Rectal smooth muscle tissue (tissue), 1 donor: ENCODE data around the gene XG.
"Not testable (repeated sequence)": the region's sequence is repeated elsewhere in the genome, so short reads cannot be mapped to it uniquely, and the experiment has no call there.

ENCODE experiments used
- H3K27ac ChIP-seq: one replicate; pipeline ENCODE4 v1.7.0; 2013; ENCODE audit warnings: low read depth, low read length, inconsistent platforms
- H3K27me3 ChIP-seq: one replicate; pipeline ENCODE4 v1.7.0; 2013; ENCODE audit warnings: low read length; ENCODE audit not compliant: control insufficient read depth, insufficient read depth
- H3K36me3 ChIP-seq: one replicate; pipeline ENCODE4 v1.7.0; 2013; ENCODE audit warnings: low read length; ENCODE audit not compliant: control insufficient read depth, insufficient read depth
- H3K4me1 ChIP-seq: one replicate; pipeline ENCODE4 v1.7.0; 2013; ENCODE audit warnings: low read length; ENCODE audit not compliant: control insufficient read depth, insufficient read depth
- H3K4me3 ChIP-seq: one replicate; pipeline ENCODE4 v1.7.0; 2013; ENCODE audit warnings: low read length
- H3K9ac ChIP-seq: one replicate; pipeline ENCODE4 v1.7.0; 2013; ENCODE audit warnings: low read length

Gene XG

GRCh38 chrX:2714551-2714950 lies 37.3 kb upstream of the XG start:
- H3K36me3 ChIP-seq, result peaks cover 13% of the 10 kb centered on the region
- peaks cover 5% of the 10 kb centered on the region for H3K4me1 ChIP-seq
- H3K4me3 ChIP-seq, result no peak overlapping the region
- no peak overlapping the region for H3K27ac ChIP-seq
- H3K9ac ChIP-seq, result no peak overlapping the region
- H3K27me3 ChIP-seq, result no peaks in the 10 kb centered on the region

GRCh38 chrX:2715066-2715600 lies 36.7 kb upstream of the XG start:
- Histone ChIP-seq H3K27me3 (no peaks in the 10 kb centered on the region), H3K27ac (no peak overlapping the region), H3K36me3 (peaks cover 15% of the 10 kb centered on the region), H3K4me1 (no peaks in the 10 kb centered on the region), H3K4me3 (no peak overlapping the region), H3K9ac (no peak overlapping the region)

DNA sequence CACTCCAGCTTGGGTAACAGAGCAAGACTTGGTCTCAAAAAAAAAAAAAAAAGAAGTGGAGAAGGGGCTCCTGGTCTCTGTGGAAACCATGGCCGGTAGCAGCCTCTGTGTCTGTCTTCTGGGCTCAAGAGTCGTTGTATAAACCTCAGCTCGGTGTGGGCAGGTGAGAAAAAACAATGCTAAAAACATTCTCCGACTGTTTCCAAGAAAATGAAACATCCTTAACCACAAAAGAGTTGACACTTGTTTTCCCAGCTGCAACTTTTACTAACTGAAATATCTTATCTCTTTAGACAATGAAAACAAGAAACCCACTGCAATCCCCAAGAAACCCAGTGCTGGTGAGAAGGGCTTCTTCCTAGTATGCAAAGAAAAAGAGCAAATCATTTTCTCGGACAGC lies 34.5 kb upstream of the XG start:
- Histone ChIP-seq H3K36me3 (peaks cover 21% of the 10 kb centered on the region), H3K9ac (no peak overlapping the region), H3K4me3 (no peak overlapping the region), H3K27me3 (no peaks in the 10 kb centered on the region), H3K27ac (no peak overlapping the region), H3K4me1 (no peaks in the 10 kb centered on the region)

DNA sequence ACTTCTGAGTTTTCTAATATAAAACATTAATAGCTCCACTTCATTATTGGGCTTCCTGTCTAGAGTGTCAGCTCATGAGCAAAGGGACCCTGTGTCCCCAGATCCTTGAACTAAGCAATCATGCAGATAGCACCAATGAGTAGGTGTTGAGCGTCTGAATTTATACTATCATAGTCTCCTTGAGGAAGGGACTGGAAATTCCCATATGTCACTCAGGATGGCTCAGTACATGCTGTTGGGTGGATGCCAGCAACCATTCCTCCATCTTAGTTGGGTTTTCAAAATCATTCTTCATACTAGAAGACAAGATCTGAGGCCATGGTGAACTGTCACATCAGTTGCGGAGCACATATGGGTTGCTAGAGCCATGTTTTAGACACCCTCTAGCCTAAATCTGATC lies 33.0 kb upstream of the XG start:
- H3K36me3 ChIP-seq, result peaks cover 34% of the 10 kb centered on the region

GRCh38 chrX:2719774-2720447 lies 31.9 kb upstream of the XG start:
- no peak overlapping the region for H3K27ac ChIP-seq
- H3K4me3 ChIP-seq, result no peak overlapping the region
- H3K4me1 ChIP-seq, result no peaks in the 10 kb centered on the region
- no peaks in the 10 kb centered on the region for H3K27me3 ChIP-seq
- H3K36me3 ChIP-seq, result peaks cover 34% of the 10 kb centered on the region
- H3K9ac ChIP-seq, result no peak overlapping the region

More for the DNA sequence above, 33.0 kb upstream of the XG start:
- Histone ChIP-seq H3K9ac (no peak overlapping the region), H3K27me3 (no peaks in the 10 kb centered on the region), H3K27ac (no peak overlapping the region), H3K4me1 (no peaks in the 10 kb centered on the region), H3K4me3 (no peak overlapping the region)

DNA sequence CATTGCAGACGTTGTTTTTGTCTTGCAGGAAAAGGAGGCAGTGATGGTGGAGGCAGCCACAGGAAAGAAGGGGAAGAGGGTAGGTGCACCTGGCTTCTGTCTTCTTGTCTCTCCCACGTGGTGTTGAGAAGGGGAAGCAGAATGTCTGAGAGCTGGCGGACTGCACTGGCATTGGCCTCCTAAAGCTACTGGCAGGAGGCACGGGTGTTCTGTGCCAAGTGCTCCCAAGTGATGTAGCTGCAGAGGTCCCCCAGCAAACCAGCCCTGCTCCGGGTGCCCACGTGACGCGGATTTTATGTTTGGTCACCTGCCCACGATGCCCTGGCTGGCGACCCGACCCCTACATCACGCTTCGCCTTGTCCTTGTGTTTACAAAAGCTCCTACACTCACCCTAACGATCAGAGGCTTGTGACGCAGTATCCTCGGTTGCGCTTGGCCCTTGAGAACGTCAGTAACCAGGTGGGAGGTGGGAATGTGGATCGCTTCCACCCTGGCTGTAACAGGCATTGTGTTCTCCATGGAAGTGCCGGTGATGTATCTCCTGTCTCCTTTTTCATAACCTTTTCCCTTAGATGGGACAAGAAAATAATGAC lies 28.5 kb upstream of the XG start:
- peaks cover 40% of the 10 kb centered on the region for H3K36me3 ChIP-seq
- H3K27ac ChIP-seq, result peak overlapping the region; percentile 7
- no peaks in the 10 kb centered on the region for H3K27me3 ChIP-seq
- H3K4me1 ChIP-seq, result no peaks in the 10 kb centered on the region
- H3K4me3 ChIP-seq, result no peak overlapping the region
- no peak overlapping the region for H3K9ac ChIP-seq

- not testable (repeated sequence) for H3K27ac ChIP-seq, H3K4me3 ChIP-seq, H3K9ac ChIP-seq, H3K27me3 ChIP-seq, H3K4me1 ChIP-seq
- peaks cover 29% of the 10 kb centered on the region for H3K36me3 ChIP-seq
Observed at GRCh38 chrX:2727264-2727663, 24.6 kb upstream of the XG start.

DNA sequence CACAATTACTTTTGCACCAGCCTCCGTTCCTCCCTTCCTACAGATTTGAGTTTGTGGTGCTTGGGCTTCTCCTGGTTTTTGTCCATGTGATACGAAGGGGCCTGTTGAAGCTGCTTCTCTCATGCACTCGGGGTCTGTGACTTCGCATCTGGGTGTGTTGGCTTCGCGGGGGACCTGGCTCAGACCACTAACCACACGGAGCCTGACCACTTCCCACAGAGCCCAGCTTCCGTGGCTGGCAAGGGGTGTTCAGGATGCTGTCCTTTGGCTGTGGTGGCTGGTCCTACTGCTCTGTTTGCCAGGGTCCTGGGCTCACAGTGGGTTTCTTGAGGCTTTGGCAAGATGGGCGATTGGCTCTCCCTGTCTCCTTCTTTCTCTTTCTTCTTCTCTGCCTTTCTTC lies 19.8 kb upstream of the XG start:
- no peak overlapping the region for H3K27ac ChIP-seq
- peaks cover 10% of the 10 kb centered on the region for H3K36me3 ChIP-seq
- no peak overlapping the region for H3K9ac ChIP-seq
- no peaks in the 10 kb centered on the region for H3K4me1 ChIP-seq
- no peak overlapping the region for H3K4me3 ChIP-seq
- H3K27me3 ChIP-seq, result no peaks in the 10 kb centered on the region

DNA sequence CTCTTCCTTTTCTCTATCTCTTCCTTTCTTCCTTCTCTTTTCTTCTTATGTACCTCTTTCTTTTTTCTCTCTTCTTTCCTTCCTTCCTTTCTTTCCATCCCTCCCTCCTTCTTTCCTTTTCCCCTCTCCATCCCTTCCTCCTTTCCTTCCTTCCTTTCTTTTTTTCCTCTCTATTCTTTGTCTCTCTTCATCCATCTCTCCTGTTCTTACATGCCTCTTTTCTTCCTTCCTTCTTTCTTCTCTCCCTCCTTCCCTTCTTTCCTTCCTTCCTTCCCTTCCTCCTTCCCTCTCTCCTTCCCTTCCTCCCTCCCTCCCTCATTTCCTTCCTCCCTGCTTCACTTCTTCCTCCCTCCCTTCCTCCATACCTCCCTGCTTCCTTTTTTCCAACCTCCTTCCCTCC lies 19.2 kb upstream of the XG start:
- H3K27me3 ChIP-seq, result no peaks in the 10 kb centered on the region
- H3K4me3 ChIP-seq, result no peak overlapping the region
- peaks cover 10% of the 10 kb centered on the region for H3K36me3 ChIP-seq
- no peak overlapping the region for H3K9ac ChIP-seq
- no peak overlapping the region for H3K27ac ChIP-seq
- no peaks in the 10 kb centered on the region for H3K4me1 ChIP-seq

GRCh38 chrX:2733286-2733685 lies 18.6 kb upstream of the XG start:
- no peak overlapping the region for H3K9ac ChIP-seq

GRCh38 chrX:2735270-2735669 lies 16.6 kb upstream of the XG start:
- Histone ChIP-seq H3K27ac (no peak overlapping the region), H3K36me3 (peaks cover 8% of the 10 kb centered on the region), H3K9ac (no peak overlapping the region), H3K4me3 (no peak overlapping the region), H3K27me3 (no peaks in the 10 kb centered on the region), H3K4me1 (no peaks in the 10 kb centered on the region)

More at GRCh38 chrX:2733286-2733685, 18.6 kb upstream of the XG start:
- Histone ChIP-seq H3K4me3 (no peak overlapping the region), H3K4me1 (no peaks in the 10 kb centered on the region), H3K27ac (no peak overlapping the region), H3K36me3 (peaks cover 12% of the 10 kb centered on the region), H3K27me3 (no peaks in the 10 kb centered on the region)

DNA sequence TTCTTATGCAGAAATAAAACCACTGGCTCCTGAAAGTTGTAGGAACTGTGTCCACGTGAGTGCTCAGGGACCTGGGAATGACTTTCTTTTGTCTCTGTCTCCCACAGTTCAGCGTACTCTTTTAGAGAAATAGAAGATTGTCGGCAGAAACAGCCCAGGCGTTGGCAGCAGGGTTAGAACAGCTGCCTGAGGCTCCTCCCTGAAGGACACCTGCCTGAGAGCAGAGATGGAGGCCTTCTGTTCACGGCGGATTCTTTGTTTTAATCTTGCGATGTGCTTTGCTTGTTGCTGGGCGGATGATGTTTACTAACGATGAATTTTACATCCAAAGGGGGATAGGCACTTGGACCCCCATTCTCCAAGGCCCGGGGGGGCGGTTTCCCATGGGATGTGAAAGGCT lies 11.2 kb upstream of the XG start:
- Histone ChIP-seq H3K4me1 (no peaks in the 10 kb centered on the region), H3K4me3 (no peak overlapping the region), H3K9ac (no peak overlapping the region), H3K27me3 (no peaks in the 10 kb centered on the region), H3K27ac (no peak overlapping the region), H3K36me3 (peaks cover 9% of the 10 kb centered on the region)

DNA sequence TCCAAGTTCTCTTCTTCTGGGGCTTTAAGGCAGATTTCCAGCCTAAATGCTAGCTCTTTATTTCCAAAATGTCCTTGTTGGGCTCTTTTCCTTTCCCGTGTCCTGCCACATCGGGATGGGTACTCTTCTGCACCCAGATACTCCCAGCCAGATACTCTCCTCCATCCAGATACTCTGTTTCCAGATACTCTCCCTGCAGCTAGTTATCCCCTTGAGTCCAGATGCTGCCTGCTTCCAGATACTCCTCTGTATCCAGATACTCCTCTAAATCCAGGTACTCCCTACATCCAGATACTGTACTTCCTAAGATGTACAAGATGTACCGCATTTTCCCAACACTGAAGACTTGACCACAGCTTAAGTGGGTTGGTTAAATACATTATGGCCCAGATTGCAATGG lies 10.5 kb upstream of the XG start:
- no peaks in the 10 kb centered on the region for H3K4me1 ChIP-seq
- H3K9ac ChIP-seq, result no peak overlapping the region
- H3K27ac ChIP-seq, result no peak overlapping the region
- H3K36me3 ChIP-seq, result peaks cover 9% of the 10 kb centered on the region
- no peak overlapping the region for H3K4me3 ChIP-seq
- H3K27me3 ChIP-seq, result no peaks in the 10 kb centered on the region
